SJSA1 (cell line): ENCODE data around the gene ENO1. TPM values are rescaled to one million over a fixed set of nuclear protein-coding genes. Genes with fewer than 3 reads are reported as not detected.

Experiments used
- DNase-seq, 2 experiments: peaks; one replicate each; pipeline ENCODE4 v3.0.0-alpha.2; 2015 to 2020; ENCODE audit warnings: low spot score in 2 of 2, low read depth in 1 of 2
- H3K27ac ChIP-seq: fragments of 250-450 bp; sonication (Bioruptor Pico); 2 replicates; pipeline ENCODE4 v1.5.1; 2020; ENCODE audit warnings: mild to moderate bottlenecking, moderate library complexity
- H3K27me3 ChIP-seq: fragments of 250-450 bp; sonication (Bioruptor Pico); replicated peaks from 2 replicates; pipeline ENCODE4 v1.5.1; 2020; ENCODE audit warnings: mild to moderate bottlenecking, moderate library complexity
- H3K36me3 ChIP-seq: fragments of 250-450 bp; sonication (Bioruptor Pico); 2 replicates; pipeline ENCODE4 v1.5.1; 2020; ENCODE audit warnings: mild to moderate bottlenecking
- H3K4me1 ChIP-seq: fragments of 250-450 bp; sonication (Bioruptor Pico); replicated peaks from 2 replicates; pipeline ENCODE4 v1.6.1; 2021; ENCODE audit warnings: mild to moderate bottlenecking
- H3K4me3 ChIP-seq: fragments of 250-450 bp; sonication (Bioruptor Pico); 2 replicates; pipeline ENCODE4 v1.5.1; 2020; ENCODE audit warnings: mild to moderate bottlenecking
- H3K9me3 ChIP-seq: fragments of 250-450 bp; sonication (Bioruptor Pico); replicated peaks from 2 replicates; pipeline ENCODE4 v1.5.1; 2020; ENCODE audit warnings: mild to moderate bottlenecking
- total RNA-seq: library from RNA; depleted of rRNA; stranded (reverse); fragments of >200 nt; shearing (Covaris generic); gene quantifications from 2 replicates; pipeline ENCODE4 v1.2.3, GENCODE V29; 2014

ENO1 gene
- total RNA-seq, 1 experiment from 2014 or later, result 2,590 TPM

DNA sequence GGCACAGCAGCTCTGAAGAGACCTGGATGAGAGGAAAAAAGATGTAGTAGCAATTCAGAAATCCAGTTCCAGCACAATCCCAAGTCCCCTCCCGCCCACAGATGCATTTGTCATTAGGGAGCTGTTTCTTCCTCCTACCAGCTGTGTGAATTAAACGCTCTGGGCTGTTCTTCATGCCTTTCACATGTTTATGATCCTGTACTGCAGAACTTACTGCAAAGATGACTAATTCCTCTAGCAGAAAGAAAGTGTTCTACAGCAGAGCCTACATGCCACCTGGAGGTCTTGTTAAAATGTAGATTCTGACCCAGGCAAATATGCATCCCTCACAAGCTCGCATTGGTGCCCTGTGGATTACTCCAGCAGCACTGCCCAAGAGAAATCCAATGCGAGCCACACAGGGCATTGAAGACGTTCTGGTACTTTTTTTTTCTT, 6.5 kb downstream of the ENO1 start:
- H3K4me1 ChIP-seq, result peaks cover 53% of the 10 kb centered on the region
- no peak overlapping the region for H3K27ac ChIP-seq
- no peaks in the 10 kb centered on the region for H3K9me3 ChIP-seq
- no peak for DNase-seq
- no peaks in the 10 kb centered on the region for H3K27me3 ChIP-seq
- no peak overlapping the region for H3K4me3 ChIP-seq
- peaks cover 95% of the 10 kb centered on the region for H3K36me3 ChIP-seq

DNA sequence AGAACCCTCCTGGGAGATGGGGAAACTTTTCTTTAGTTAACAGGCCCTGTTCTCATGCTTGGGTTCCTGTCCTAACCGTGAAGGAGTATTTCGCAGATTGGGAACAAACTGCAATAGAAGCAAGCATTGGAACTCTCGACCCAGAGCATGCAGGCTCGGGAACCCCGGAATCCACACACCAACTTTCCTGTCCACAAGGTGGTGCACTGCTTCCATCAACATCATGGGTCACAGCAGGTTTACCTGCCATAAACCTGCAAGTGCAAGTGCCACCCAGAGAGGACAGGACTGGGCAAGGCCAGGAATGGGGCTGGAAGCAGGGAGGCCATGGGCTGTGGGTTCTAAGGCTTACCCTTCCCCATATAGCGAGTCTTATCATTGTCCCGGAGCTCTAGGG, 6.9 kb downstream of the ENO1 start:
- H3K4me1 ChIP-seq, result peaks cover 49% of the 10 kb centered on the region
- H3K27ac ChIP-seq, result no peak overlapping the region
- H3K27me3 ChIP-seq, result no peaks in the 10 kb centered on the region
- H3K36me3 ChIP-seq, result peaks cover 95% of the 10 kb centered on the region
- H3K4me3 ChIP-seq, result no peak overlapping the region
- no peak for DNase-seq
- H3K9me3 ChIP-seq, result no peaks in the 10 kb centered on the region

DNA sequence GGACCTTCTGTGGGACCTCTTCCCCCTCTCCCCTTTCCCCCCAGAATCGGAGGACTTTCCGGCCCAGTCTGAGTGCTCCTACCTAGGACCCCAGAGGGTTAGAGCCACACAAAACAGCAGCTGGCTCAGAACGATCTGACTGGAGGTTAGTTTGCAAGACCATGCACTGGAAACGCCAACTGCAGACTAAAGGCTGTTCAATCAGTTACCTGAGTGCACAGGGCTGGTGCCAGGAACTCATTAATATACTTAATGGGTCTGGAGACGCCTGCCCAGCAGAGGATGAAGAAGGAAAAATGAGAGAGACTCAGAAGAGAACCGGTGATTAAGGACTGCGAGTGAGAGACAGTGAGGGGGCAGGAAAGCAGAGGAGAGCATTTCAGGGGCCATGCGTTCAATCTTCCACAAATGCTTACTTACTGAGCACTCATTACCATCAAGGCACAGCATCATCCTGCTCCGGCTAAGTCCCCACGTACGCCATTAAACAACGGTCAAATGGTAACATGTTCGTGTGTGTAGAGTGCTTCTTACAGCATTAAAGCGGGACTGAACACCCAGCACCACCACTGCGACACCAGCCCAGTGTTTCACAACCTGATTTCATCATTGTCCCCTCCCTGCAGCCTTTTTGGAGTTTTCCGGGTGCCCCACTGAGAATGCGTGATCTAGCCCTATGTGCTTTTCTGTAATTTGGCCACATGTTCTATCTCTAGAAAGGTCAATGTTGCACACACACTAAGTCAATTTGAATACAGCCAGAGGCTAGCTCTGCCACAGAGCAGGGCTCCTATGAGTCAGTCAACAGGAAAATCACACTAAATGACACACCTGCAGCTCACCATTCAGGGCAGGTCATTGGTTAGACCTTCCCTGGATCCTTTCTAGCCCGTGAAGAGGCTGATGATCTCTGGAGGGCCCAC, 7.6 kb downstream of the ENO1 start:
- no peak for DNase-seq
- Histone ChIP-seq H3K27me3 (no peaks in the 10 kb centered on the region), H3K4me1 (peaks cover 42% of the 10 kb centered on the region), H3K4me3 (no peak overlapping the region), H3K27ac (no peak overlapping the region), H3K36me3 (peaks cover 95% of the 10 kb centered on the region), H3K9me3 (no peaks in the 10 kb centered on the region)

- no peak for DNase-seq
- Histone ChIP-seq H3K27me3 (no peaks in the 10 kb centered on the region), H3K4me1 (peaks cover 34% of the 10 kb centered on the region), H3K27ac (no peak overlapping the region), H3K4me3 (no peak overlapping the region), H3K9me3 (no peaks in the 10 kb centered on the region), H3K36me3 (peaks cover 97% of the 10 kb centered on the region)
These were observed 8.4 kb downstream of the ENO1 start for GRCh38 chr1:8870103-8870502.

DNA sequence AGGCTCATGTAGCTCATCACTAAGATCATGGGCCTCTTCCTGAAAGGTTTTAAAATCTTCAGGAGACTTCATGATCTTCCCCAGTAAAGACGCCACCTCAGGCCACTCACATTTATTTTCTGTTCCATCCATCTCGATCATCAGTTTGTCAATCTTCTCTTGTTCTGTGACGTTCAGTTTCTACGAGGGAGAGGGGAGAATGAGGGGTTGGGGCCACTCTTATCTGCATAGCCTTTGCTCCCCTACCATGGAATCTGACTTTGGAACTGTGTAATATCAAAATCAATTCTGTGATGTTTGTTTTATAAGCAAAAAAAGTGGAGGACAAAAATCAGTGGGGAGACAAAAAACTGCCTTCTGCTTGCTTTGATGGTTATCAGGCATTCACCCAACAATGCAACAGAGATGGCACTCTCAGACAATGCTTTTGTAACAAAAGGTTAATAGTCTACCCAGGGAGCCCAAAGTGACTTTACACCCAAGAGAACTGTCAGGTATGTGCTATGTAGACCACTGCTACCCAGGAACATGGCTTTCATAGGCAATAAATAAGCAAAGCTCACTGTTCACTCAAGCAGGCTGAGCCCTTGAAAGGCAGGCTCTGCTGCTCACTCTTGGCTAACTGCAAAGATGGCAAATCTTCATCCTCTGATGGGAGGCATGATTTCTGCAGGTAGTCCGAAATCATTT, 10.5 kb downstream of the ENO1 start:
- Histone ChIP-seq H3K27me3 (no peaks in the 10 kb centered on the region), H3K4me3 (no peak overlapping the region), H3K36me3 (peaks cover 100% of the 10 kb centered on the region), H3K4me1 (peaks cover 16% of the 10 kb centered on the region), H3K9me3 (no peaks in the 10 kb centered on the region), H3K27ac (no peak overlapping the region)
- no peak for DNase-seq

- DNase-seq, result no peak
- Histone ChIP-seq H3K27ac (no peak overlapping the region), H3K36me3 (peaks cover 100% of the 10 kb centered on the region), H3K27me3 (no peaks in the 10 kb centered on the region), H3K4me1 (peaks cover 5% of the 10 kb centered on the region; the same call in 1 of the 2 replicates), H3K4me3 (no peak overlapping the region), H3K9me3 (no peaks in the 10 kb centered on the region)
These were observed 11.6 kb downstream of the ENO1 start for GRCh38 chr1:8866792-8867415.

DNA sequence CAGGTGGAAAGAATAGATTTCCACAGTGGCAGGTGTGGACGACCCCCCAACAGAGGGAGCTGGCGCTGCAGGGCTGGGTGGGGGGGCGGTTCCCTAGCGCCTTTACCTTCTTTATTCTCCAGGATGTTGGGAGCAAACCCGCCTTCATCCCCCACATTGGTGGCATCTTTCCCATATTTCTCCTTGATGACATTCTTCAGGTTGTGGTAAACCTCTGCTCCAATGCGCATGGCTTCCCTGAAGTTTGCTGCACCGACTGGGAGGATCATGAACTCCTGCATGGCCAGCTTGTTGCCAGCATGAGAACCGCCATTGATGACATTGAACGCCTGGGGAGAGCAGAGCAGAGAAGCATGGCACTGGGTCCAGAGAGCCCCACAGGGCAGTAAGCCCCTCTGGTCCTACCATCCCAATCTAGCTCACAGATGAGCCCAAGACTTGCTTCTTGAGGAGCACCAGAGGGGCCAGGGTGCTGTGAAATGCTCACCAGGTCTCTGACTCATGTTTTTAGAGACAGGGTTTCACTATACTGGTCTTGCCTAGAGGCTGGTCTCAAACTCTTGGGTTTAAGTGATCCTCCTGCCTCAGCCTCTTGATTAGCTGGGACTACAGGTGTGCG, 12.2 kb downstream of the ENO1 start:
- no peak for DNase-seq
- Histone ChIP-seq H3K4me1 (no peaks in the 10 kb centered on the region), H3K27ac (no peak overlapping the region), H3K4me3 (no peak overlapping the region), H3K9me3 (no peaks in the 10 kb centered on the region), H3K36me3 (peaks cover 100% of the 10 kb centered on the region), H3K27me3 (no peaks in the 10 kb centered on the region)

DNA sequence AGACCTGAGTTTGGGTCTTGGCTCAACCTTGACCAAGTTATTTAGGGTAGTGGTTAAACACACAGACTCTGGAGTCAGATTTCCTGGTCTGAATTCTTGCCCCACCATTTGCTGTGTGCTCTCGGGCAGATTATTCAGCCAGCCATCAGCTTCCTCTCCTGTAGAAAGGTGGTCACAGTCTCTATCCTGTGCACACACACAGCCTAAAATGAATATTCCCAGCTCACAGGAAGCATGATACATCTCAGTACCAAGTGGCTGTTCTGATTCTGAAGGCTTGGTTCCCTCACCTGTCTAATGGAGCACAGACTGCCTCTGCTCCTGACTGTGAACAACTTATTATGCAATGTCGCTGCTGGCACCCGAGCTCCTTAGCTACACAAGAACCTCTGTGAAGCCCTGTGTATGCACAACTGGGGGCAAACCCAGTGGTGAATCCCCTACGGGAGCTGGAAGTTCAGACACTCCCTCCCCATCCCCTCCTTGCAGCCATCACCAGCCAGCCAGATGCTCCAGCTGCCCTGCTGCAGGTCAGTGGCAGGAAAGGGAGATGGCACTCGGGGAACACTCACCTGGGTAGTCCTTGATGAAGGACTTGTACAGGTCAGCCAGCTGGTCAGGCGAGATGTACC, 13.7 kb downstream of the ENO1 start:
- no peaks in the 10 kb centered on the region for H3K9me3 ChIP-seq
- no peak for DNase-seq
- H3K27me3 ChIP-seq, result no peaks in the 10 kb centered on the region
- no peak overlapping the region for H3K27ac ChIP-seq
- no peak overlapping the region for H3K4me3 ChIP-seq
- peaks cover 100% of the 10 kb centered on the region for H3K36me3 ChIP-seq
- peaks cover 14% of the 10 kb centered on the region for H3K4me1 ChIP-seq

GRCh38 chr1:8863794-8864233, 14.7 kb downstream of the ENO1 start:
- H3K9me3 ChIP-seq, result no peaks in the 10 kb centered on the region
- DNase-seq, result no peak
- no peak overlapping the region for H3K4me3 ChIP-seq
- H3K27ac ChIP-seq, result no peak overlapping the region
- peaks cover 100% of the 10 kb centered on the region for H3K36me3 ChIP-seq
- H3K4me1 ChIP-seq, result peaks cover 24% of the 10 kb centered on the region
- H3K27me3 ChIP-seq, result no peaks in the 10 kb centered on the region

- Histone ChIP-seq H3K27me3 (no peaks in the 10 kb centered on the region), H3K4me3 (no peak overlapping the region), H3K4me1 (peaks cover 31% of the 10 kb centered on the region), H3K36me3 (peaks cover 100% of the 10 kb centered on the region), H3K9me3 (no peaks in the 10 kb centered on the region), H3K27ac (no peak overlapping the region)
- DNase-seq, result no peak
These were observed 15.3 kb downstream of the ENO1 start for GRCh38 chr1:8863138-8863537.

GRCh38 chr1:8862528-8862927, 16.0 kb downstream of the ENO1 start:
- peaks cover 37% of the 10 kb centered on the region for H3K4me1 ChIP-seq
- DNase-seq, result peak; percentile 41 to 60

DNA sequence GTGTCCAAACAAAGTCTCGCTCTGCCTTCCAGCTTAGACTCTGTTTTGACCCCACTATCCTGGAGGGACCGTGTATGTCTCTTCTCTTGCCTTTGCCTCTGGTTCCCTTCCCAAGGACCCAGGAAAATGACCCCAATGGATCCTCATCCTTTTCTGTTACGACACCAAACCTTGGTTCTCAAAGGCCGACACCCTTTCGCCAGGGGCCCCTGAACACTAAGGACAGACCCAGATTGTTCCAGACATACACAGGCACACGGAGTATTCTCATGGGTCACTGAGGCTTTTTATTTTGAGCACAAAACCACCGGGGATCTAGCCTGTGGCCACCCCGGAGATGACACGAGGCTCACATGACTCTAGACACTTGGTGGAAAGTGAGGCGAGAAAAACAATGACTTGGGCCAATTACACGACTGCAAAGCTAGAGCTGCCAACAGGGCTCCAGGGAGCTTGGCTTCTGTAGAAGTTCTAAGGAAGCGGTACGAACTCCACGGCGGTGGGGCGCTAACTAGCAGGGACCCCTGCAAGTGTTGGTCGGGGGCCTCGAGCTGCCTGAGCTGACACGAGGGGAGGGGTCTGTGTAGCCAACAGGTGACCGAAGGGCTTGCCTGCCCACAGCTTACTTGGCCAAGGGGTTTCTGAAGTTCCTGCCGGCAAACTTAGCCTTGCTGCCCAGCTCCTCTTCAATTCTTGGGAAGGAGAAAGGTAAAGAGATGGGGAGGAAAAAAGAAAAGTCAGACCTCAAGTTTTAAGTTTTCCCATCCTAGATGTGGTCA, 17.6 kb downstream of the ENO1 start:
- peaks cover 37% of the 10 kb centered on the region for H3K4me1 ChIP-seq
- H3K27me3 ChIP-seq, result no peaks in the 10 kb centered on the region
- no peak overlapping the region for H3K4me3 ChIP-seq
- no peak for DNase-seq
- no peak overlapping the region for H3K27ac ChIP-seq
- H3K9me3 ChIP-seq, result no peaks in the 10 kb centered on the region
- H3K36me3 ChIP-seq, result peaks cover 100% of the 10 kb centered on the region

More at GRCh38 chr1:8862528-8862927, 16.0 kb downstream of the ENO1 start:
- Histone ChIP-seq H3K27me3 (no peaks in the 10 kb centered on the region), H3K9me3 (no peaks in the 10 kb centered on the region), H3K4me3 (no peak overlapping the region), H3K36me3 (peaks cover 100% of the 10 kb centered on the region), H3K27ac (no peak overlapping the region)
